GM12873 (cell line): ENCODE results near the gene STAT3.

Experiments
- TF ChIP-seq, protein P1 (sequence below): IDR thresholded peaks from 2 replicates; pipeline ENCODE4 v1.5.1; 2012; ENCODE audit warnings: low read depth, mild to moderate bottlenecking, moderate library complexity, low read length, control low read depth; ENCODE audit not compliant: insufficient read depth; ENCODE audit errors: missing control alignments

Gene STAT3

DNA sequence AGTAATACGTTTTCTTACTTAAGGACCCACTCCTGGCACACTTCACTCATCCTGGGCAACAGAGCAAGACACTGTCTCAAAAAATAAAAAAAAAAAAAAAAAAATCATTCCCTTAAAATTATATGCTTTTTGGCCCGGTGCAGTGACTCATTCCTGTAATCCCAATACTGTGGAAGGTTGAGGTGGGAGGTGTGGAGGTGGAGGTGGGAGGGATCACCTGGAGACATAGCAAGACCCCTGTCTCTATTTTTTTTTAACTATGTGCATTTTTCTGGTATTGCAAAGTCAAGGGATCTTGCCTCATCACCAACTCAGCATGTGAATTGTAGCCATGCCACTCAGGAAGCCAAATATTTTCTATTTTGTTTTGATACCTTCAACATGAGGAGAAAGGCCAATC, 121.8 kb downstream of the STAT3 start:
- TF ChIP-seq, protein P1, sequence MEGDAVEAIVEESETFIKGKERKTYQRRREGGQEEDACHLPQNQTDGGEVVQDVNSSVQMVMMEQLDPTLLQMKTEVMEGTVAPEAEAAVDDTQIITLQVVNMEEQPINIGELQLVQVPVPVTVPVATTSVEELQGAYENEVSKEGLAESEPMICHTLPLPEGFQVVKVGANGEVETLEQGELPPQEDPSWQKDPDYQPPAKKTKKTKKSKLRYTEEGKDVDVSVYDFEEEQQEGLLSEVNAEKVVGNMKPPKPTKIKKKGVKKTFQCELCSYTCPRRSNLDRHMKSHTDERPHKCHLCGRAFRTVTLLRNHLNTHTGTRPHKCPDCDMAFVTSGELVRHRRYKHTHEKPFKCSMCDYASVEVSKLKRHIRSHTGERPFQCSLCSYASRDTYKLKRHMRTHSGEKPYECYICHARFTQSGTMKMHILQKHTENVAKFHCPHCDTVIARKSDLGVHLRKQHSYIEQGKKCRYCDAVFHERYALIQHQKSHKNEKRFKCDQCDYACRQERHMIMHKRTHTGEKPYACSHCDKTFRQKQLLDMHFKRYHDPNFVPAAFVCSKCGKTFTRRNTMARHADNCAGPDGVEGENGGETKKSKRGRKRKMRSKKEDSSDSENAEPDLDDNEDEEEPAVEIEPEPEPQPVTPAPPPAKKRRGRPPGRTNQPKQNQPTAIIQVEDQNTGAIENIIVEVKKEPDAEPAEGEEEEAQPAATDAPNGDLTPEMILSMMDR = no peak
